ENCODE results near the gene DNM3. TPM values are rescaled to one million over a fixed set of nuclear protein-coding genes. Genes with fewer than 3 reads are reported as not detected.

DNM3 gene
- total RNA-seq, 1 donor from 2014 or later: 16.4 TPM

GRCh38 chr1:171904778-171905450, 63.6 kb downstream of the DNM3 start:
- intact Hi-C loops (cut with DNase I): no loop called here
- ATAC-seq (no peak), DNase-seq (ENCODE audit: low spot score) (no peak)

- no peak for ATAC-seq
- intact Hi-C loops (cut with DNase I): loop anchor here (5.0 kb wide), 1 partner anchor 957 kb away; no protein-coding TSS in a partner anchor
- no peak for DNase-seq (ENCODE audit: low spot score)
Measured at GRCh38 chr1:171909711-171910110, 68.4 kb downstream of the DNM3 start.

- no peak for ATAC-seq
- no peak for DNase-seq (ENCODE audit: low spot score)
- intact Hi-C loops (cut with DNase I): loop anchor here (5.0 kb wide), 1 partner anchor 958 kb away; no protein-coding TSS in a partner anchor
Measured at GRCh38 chr1:171910786-171911185, 69.5 kb downstream of the DNM3 start.

- intact Hi-C loops (cut with DNase I): loop anchor here (5.0 kb wide), 1 partner anchor 959 kb away; no protein-coding TSS in a partner anchor
- ATAC-seq: no peak
- DNase-seq (ENCODE audit: low spot score): no peak
Measured at GRCh38 chr1:171911506-171911905, 70.2 kb downstream of the DNM3 start.

- no peak for ATAC-seq
- intact Hi-C loops (cut with DNase I): loop anchor here (5.0 kb wide), 1 partner anchor 960 kb away; no protein-coding TSS in a partner anchor
- DNase-seq (ENCODE audit: low spot score): no peak
Measured at GRCh38 chr1:171912509-171913175, 71.3 kb downstream of the DNM3 start.

- intact Hi-C loops (cut with DNase I): loop anchor here (5.0 kb wide), 1 partner anchor 961 kb away; no protein-coding TSS in a partner anchor
Measured at GRCh38 chr1:171913385-171913784, 72.1 kb downstream of the DNM3 start.

GRCh38 chr1:171916315-171916771, 75.0 kb downstream of the DNM3 start:
- intact Hi-C loops (cut with DNase I): no loop called here
- DNase-seq (ENCODE audit: low spot score) (no peak), ATAC-seq (no peak)

More at GRCh38 chr1:171913385-171913784, 72.1 kb downstream of the DNM3 start:
- DNase-seq (ENCODE audit: low spot score) (no peak), ATAC-seq (no peak)

GRCh38 chr1:171917331-171917730, 76.0 kb downstream of the DNM3 start:
- no peak for DNase-seq (ENCODE audit: low spot score)
- intact Hi-C loops (cut with DNase I): no loop called here
- ATAC-seq: no peak

GRCh38 chr1:171919891-171920887, 78.9 kb downstream of the DNM3 start:
- ATAC-seq: no peak
- intact Hi-C loops (cut with DNase I): no loop called here
- no peak for DNase-seq (ENCODE audit: low spot score)

- ATAC-seq (no peak), DNase-seq (ENCODE audit: low spot score) (no peak)
- intact Hi-C loops (cut with DNase I): no loop called here
Measured at GRCh38 chr1:171922999-171923398, 81.7 kb downstream of the DNM3 start.

GRCh38 chr1:171929121-171929520, 87.8 kb downstream of the DNM3 start:
- ATAC-seq (no peak), DNase-seq (ENCODE audit: low spot score) (no peak)
- intact Hi-C loops (cut with DNase I): no loop called here

GRCh38 chr1:171931752-171932151, 90.5 kb downstream of the DNM3 start:
- ATAC-seq (no peak), DNase-seq (ENCODE audit: low spot score) (no peak)
- intact Hi-C loops (cut with DNase I): no loop called here

- intact Hi-C loops (cut with DNase I): no loop called here
- no peak for ATAC-seq
- DNase-seq (ENCODE audit: low spot score): no peak
Measured at GRCh38 chr1:171934664-171935063, 93.4 kb downstream of the DNM3 start.

GRCh38 chr1:171935086-171935485, 93.8 kb downstream of the DNM3 start:
- ATAC-seq: no peak
- DNase-seq (ENCODE audit: low spot score): no peak
- intact Hi-C loops (cut with DNase I): no loop called here

GRCh38 chr1:171935664-171936063, 94.4 kb downstream of the DNM3 start:
- intact Hi-C loops (cut with DNase I): no loop called here
- no peak for DNase-seq (ENCODE audit: low spot score)
- no peak for ATAC-seq

- DNase-seq (ENCODE audit: low spot score) (no peak), ATAC-seq (no peak)
- intact Hi-C loops (cut with DNase I): no loop called here
Measured at GRCh38 chr1:171937938-171938337, 96.6 kb downstream of the DNM3 start.

- no peak for ATAC-seq
- intact Hi-C loops (cut with DNase I): no loop called here
- DNase-seq (ENCODE audit: low spot score): no peak
Measured at GRCh38 chr1:171939740-171940139, 98.4 kb downstream of the DNM3 start.

- ATAC-seq: no peak
- DNase-seq (ENCODE audit: low spot score): no peak
- intact Hi-C loops (cut with DNase I): no loop called here
Measured at GRCh38 chr1:171940368-171940767, 99.1 kb downstream of the DNM3 start.

- DNase-seq (ENCODE audit: low spot score): no peak
- intact Hi-C loops (cut with DNase I): no loop called here
Measured at GRCh38 chr1:171941920-171942319, 100.6 kb downstream of the DNM3 start.

More at GRCh38 chr1:171941920-171942319, 100.6 kb downstream of the DNM3 start:
- ATAC-seq: no peak
